22Rv1 (cell line): ENCODE measurements around the gene MZT2A.
"Not testable (repeated sequence)": the region's sequence is repeated elsewhere in the genome, so short reads cannot be mapped to it uniquely, and the experiment has no call there.

Experiments used
- CTCF ChIP-seq: fragments of 450-650 bp; IDR thresholded peaks from 2 replicates; pipeline ENCODE4 v1.5.1; 2017; ENCODE audit warnings: mild to moderate bottlenecking
- ZFX ChIP-seq: fragments of 450-650 bp; IDR thresholded peaks from 2 replicates; pipeline ENCODE4 v1.6.1; 2017; ENCODE audit warnings: antibody characterized with exemption, borderline replicate concordance

GRCh38 chr2:131518531-131518930 lies 26.3 kb upstream of the MZT2A start:
- TF ChIP-seq CTCF, ZFX: not testable (repeated sequence)
